Measurements from ENCODE around the gene PTGDS. TPM values are rescaled to one million over a fixed set of nuclear protein-coding genes. Genes with fewer than 3 reads are reported as not detected.

Gene PTGDS
- total RNA-seq, 2 donors from 2014 or later, result 15.9 to 26.1 TPM

GRCh38 chr9:137007108-137007815 is 30.0 kb downstream of the PTGDS start:
- H3K36me3 ChIP-seq, result no peaks in the 10 kb centered on the region
- H3K9me3 ChIP-seq, result no peaks in the 10 kb centered on the region
- H3K27ac ChIP-seq, result no peak overlapping the region
- no peak overlapping the region for H3K9ac ChIP-seq (ENCODE audit: low read depth in 2 of 2, low read length in 2 of 2)
- H3K4me3 ChIP-seq, result no peak overlapping the region
- no peaks in the 10 kb centered on the region for H3K27me3 ChIP-seq
- no peaks in the 10 kb centered on the region for H3K4me1 ChIP-seq
- intact Hi-C loops (cut with DNase I), result no loop called here
- no peak for TF ChIP-seq CTCF (IDR thresholded peaks at IDR 0.05)
- no peak for DNase-seq

GRCh38 chr9:137007816-137008270 is 30.5 kb downstream of the PTGDS start:
- H3K4me1 ChIP-seq, result no peaks in the 10 kb centered on the region
- H3K27me3 ChIP-seq, result no peaks in the 10 kb centered on the region
- no peak overlapping the region for H3K27ac ChIP-seq
- no peaks in the 10 kb centered on the region for H3K36me3 ChIP-seq
- DNase-seq, result no peak
- no peak overlapping the region for H3K9ac ChIP-seq (ENCODE audit: low read depth in 2 of 2, low read length in 2 of 2)
- no peak for TF ChIP-seq CTCF (IDR thresholded peaks at IDR 0.05)
- H3K9me3 ChIP-seq, result no peaks in the 10 kb centered on the region
- intact Hi-C loops (cut with DNase I), result no loop called here
- no peak overlapping the region for H3K4me3 ChIP-seq

- no peak for DNase-seq
- intact Hi-C loops (cut with DNase I), result no loop called here
- H3K27ac ChIP-seq, result no peak overlapping the region
- H3K36me3 ChIP-seq, result no peaks in the 10 kb centered on the region
- TF ChIP-seq CTCF (IDR thresholded peaks at IDR 0.05), result no peak
- no peaks in the 10 kb centered on the region for H3K9me3 ChIP-seq
- H3K9ac ChIP-seq (ENCODE audit: low read depth in 2 of 2, low read length in 2 of 2), result no peak overlapping the region
- no peaks in the 10 kb centered on the region for H3K4me1 ChIP-seq
- no peaks in the 10 kb centered on the region for H3K27me3 ChIP-seq
- no peak overlapping the region for H3K4me3 ChIP-seq
These were observed 31.0 kb downstream of the PTGDS start for GRCh38 chr9:137008312-137008711.

GRCh38 chr9:137009217-137009616 is 31.9 kb downstream of the PTGDS start:
- no peaks in the 10 kb centered on the region for H3K9me3 ChIP-seq
- H3K27me3 ChIP-seq, result no peaks in the 10 kb centered on the region
- no peaks in the 10 kb centered on the region for H3K4me1 ChIP-seq
- no peak overlapping the region for H3K27ac ChIP-seq
- H3K9ac ChIP-seq (ENCODE audit: low read depth in 2 of 2, low read length in 2 of 2), result no peak overlapping the region
- H3K4me3 ChIP-seq, result no peak overlapping the region
- intact Hi-C loops (cut with DNase I), result no loop called here
- no peaks in the 10 kb centered on the region for H3K36me3 ChIP-seq
- no peak for TF ChIP-seq CTCF (IDR thresholded peaks at IDR 0.05)
- DNase-seq, result no peak

GRCh38 chr9:137009938-137010732 is 32.8 kb downstream of the PTGDS start:
- Histone ChIP-seq H3K9me3 (no peaks in the 10 kb centered on the region), H3K4me3 (no peak overlapping the region), H3K27ac (no peak overlapping the region), H3K36me3 (no peaks in the 10 kb centered on the region), H3K27me3 (no peaks in the 10 kb centered on the region), H3K4me1 (no peaks in the 10 kb centered on the region), H3K9ac (ENCODE audit: low read depth in 2 of 2, low read length in 2 of 2) (no peak overlapping the region)
- intact Hi-C loops (cut with DNase I), result no loop called here
- DNase-seq, result no peak
- TF ChIP-seq CTCF (IDR thresholded peaks at IDR 0.05), result no peak
